Measurements from ENCODE around the gene RTN4R.

RTN4R gene

DNA sequence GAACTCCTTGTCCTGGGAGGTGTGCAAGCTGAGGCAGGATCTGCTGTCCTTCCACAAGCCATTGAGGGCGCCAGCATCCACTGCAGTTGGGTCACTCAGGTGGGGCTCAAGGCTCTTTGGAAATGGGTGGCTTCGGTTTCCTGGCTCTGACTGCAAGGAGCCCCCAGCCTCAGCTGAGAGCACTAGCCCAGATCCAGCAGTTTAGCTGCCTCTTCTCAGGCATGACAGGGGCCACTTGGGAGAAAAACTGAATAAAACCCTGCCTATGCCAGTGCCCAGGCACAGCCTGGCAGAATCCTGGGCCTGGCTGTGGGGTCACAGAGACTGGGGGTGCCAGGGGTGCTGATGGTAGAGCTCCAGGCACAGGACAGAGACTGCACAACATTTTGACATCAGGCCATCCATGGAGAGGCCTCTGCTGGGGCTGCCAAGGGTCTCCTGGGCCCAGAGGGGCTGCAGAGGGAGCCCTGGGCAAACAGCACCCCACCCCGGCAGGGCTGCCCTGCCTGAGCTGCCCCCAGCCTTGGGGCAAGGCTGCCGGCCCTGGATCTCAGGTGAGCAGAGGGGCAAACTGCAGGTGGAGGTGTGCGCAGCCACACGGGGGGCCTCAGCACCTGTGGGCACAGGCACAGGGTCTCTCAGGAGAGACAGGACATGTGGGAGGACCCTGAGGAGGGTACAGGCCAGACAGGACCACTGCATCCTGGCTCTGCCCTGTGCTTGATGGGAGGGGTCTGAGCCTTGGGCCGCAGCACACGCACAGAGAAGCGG is 28.3 kb downstream of the RTN4R start:
- no peak for DNase-seq

GRCh38 chr22:20238901-20239675 is 29.0 kb downstream of the RTN4R start:
- no peak for DNase-seq

GRCh38 chr22:20238536-20238900 is 29.6 kb downstream of the RTN4R start:
- DNase-seq = peak; percentile 34 to 38

DNA sequence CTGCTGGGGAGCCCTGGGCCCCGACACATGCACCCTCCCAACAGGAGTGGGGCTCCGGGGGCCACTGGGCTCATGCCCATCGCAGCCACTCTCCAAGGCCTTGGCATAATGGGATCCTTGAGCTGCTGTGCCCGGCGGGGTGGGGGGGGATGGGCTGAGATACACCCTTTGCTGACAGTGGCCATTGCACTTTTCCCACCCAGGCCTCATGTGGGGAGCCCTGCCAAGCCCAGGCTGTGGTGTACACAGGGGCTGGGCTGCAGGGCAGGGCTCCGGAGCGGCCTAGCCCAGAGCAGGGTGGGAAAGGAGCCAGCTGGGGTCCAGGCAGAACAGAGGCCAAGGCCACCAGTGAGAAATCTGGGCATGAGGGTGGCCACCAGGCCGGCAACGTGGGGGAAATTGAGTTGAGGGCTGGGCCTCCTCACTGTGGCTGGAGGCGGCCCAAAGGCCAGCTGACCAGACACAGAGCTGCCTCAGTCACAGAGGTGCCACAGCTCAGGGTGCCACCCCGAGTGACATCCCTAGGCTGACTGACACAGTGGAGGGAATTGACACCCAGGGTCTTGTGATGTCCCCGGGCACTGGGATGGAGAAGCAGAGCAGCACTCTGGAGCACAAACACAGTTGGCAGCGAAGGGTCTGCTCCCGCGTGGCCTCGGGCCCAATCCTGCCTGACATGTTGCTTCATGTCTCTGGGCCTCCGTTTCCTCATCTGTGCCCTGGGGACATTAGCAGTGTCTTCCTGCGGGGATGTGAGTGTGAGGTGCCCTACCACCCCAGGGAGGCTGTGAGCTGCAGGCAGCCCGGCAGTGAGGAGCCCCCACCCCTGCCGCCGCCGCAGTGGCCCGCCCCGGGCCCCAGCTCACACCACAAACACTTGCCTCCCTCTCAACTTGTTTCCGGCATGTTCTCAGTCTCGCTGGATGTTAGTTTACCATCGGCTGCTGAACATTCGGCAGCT is 30.4 kb downstream of the RTN4R start:
- no peak for DNase-seq

GRCh38 chr22:20236052-20236717 is 31.9 kb downstream of the RTN4R start:
- DNase-seq = no peak

DNA sequence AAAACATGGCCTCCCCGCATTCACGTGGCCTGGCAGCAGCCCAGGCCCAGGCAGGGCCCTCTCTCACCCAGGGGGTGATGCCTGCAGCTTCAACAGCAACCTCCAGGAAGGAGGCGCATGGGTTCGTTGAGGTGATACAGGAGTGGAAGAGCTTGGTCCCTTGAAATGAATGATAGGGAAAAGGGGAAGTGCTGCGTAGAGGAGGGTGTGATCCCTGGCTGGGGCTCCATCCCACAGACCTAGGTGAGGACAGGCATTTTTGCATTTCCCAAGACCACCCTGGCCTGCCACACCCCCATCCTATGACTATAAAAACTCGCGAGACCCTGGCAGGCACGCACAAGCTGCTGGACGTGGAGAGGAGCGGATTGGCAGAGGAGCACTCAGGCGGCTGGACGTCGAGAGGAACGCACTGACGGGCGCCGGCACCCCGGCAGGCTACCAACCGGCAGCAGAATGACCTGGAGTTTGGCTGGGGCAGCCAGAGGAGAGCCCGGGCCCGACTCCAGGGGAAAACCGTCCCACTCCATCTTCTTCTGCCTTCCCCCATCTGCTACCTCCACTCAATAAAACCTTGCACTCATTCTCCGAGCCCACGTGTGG is 32.6 kb downstream of the RTN4R start:
- DNase-seq = no peak

DNA sequence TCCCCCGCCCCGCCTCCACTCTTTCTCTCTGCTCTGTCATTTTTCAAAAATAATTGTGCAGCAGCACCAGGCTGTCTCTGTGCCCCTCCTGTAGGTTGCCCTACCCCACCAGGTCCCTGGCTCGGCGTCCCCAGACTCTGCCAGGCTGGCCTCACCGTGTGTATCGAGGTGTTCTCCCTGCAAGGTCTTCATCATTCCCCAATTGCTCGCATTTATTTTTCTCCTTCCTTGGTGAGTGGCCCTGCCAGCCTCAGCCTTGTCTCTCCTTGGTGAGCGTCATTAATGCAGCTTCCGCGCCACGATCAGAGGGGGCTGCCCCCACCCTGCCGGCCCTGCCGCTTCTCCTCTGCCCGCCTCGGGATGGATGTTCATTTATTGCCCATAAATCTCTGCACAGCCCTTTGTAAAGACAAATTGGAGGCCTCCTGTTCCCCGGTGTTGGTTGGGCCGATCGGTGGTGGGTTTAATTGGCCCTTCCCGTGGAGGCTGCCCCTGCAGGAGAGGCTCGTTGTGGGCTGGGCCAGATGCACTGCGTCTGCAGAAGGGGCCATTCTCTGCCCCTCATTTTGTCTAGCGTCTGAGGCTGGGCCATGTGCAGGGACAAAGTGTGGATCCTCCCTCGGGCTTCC is 33.2 kb downstream of the RTN4R start:
- no peak for DNase-seq

GRCh38 chr22:20234314-20234682 is 33.8 kb downstream of the RTN4R start:
- no peak for DNase-seq

- DNase-seq = no peak
Measured at GRCh38 chr22:20233351-20234313, 34.5 kb downstream of the RTN4R start.

DNA sequence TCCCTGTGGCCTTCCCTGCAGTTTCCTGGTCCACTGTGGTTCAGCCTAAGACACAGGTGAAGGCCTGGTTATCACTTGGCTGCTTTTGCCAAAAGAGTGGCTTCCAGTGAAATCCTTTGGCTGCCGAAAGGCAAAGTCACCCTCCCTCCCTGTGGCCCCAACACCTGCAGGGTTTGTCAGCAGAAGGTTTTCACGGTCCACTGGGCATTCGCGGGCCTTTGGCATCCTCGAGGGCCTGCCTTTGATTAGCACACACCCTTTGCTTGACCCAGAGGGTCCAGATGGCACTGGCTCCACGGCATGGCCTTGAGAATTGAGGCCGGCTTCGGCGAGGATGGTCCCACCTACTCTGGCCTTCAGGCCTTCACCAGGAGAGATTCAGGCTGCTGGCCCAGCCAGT is 35.3 kb downstream of the RTN4R start:
- DNase-seq = no peak

GRCh38 chr22:20232237-20232598 is 35.9 kb downstream of the RTN4R start:
- no peak for DNase-seq

- no peak for DNase-seq
Measured at GRCh38 chr22:20231514-20232236, 36.4 kb downstream of the RTN4R start.

GRCh38 chr22:20230777-20231420 is 37.2 kb downstream of the RTN4R start:
- DNase-seq = no peak

DNA sequence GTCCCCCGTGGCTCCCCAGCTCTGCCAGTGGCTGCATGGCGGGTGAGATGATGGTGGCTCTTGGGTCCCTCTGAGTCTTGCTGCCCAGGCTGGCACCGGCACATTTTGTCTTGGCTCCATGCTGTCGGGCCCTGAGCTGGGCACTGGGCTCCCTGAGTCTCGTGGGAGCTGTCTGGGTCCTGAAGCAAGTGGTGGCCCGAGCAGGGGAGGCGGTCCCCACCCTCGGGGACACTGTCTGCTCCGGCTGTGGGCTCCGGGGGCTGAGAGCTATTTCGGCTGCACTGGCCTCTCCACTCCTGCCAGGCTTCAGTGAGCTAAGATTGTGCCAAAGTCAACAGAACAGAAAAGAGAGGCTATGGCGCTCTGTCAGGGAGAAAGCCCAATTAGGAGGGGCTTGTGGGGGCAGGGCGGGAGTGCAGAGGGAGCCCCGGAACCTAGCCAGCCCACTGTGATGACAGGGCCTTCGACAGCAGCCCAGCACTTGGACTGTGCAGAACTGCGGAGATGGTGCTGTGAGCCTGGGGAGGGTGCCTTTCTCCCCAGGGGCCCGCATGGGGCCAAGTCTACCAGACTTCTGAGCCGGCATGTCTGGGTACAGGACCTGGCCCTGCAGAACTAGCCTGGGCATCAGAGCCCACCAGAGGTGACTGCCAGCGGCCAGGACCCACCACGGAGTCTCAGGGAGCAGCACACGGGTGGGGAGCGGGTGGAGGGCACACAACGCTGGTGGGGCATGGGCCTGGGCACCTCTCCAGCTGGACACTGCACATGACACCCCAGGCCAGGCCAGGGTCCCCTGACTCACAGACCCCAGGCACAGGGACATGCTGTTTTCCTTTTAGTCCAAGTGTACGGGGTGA is 38.0 kb downstream of the RTN4R start:
- DNase-seq = no peak

GRCh38 chr22:20228939-20229272 is 39.2 kb downstream of the RTN4R start:
- no peak for DNase-seq

DNA sequence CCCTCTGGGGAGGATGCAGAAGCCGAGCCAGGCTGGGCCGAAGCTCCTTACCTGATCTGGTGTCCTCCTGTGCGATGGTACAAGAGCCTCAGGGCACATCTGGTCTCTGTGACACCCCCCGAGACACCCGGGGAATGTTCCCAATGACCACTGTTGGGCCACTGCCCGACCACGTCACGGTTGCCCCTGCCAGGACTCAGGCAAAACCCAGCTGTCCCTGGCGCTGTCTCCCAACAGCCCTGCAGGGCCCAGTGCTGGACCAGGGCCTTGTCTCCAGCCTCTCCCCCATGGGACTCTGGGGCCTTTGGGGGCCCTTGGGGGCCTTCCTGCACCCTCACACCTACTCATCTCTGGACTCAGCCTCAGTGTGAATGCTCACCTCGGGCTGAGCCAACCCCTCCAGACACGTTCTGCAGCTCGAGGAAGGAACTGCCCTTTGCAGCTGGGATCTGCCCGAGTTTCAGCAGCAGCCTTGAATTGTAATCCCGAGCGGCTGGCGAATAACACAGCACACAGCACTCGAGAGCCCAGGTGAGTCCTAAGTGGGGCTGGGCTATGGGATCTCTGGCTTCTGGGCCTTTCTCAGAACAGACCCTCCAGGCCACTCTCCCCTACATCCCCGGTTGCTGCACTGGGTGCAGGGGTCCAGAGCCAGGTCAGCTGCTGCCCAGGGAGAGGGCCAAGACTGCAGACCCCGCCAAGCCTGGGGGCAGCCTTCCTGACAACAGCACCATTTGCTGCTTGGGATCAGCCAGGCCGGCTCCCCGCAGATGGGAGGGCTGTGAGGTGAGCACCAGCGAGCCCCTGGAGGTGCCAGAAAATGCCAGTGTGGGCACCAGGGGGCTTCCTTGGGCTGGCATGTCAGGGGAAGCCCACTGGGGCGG is 39.8 kb downstream of the RTN4R start:
- no peak for DNase-seq

GRCh38 chr22:20227363-20227762 is 40.8 kb downstream of the RTN4R start:
- DNase-seq = no peak

Data from activated CD4-positive, alpha-beta T cell treated with anti-CD3 and anti-CD28 coated beads for 4 hours (primary cell).